WERI-Rb-1 (cell line): ENCODE measurements around the gene OTOGL.

Source experiments
- DNase-seq: peaks from one replicate; pipeline ENCODE4 v3.0.0-alpha.2; 2020
- H3K27ac ChIP-seq: fragments of 250-450 bp; sonication (Bioruptor Pico); 2 replicates; pipeline ENCODE4 v1.5.1; 2020; ENCODE audit warnings: mild to moderate bottlenecking, moderate library complexity
- H3K27me3 ChIP-seq: fragments of 250-450 bp; sonication (Bioruptor Pico); 2 replicates; pipeline ENCODE4 v1.5.1; 2021; ENCODE audit warnings: mild to moderate bottlenecking, low read depth, moderate library complexity; ENCODE audit not compliant: insufficient read depth, severe bottlenecking
- H3K36me3 ChIP-seq: fragments of 250-450 bp; sonication (Bioruptor Pico); 2 replicates; pipeline ENCODE4 v1.5.1; 2020; ENCODE audit warnings: mild to moderate bottlenecking, moderate library complexity
- H3K4me3 ChIP-seq: 2 replicates; pipeline ENCODE4 v1.5.1; 2011; ENCODE audit warnings: low read depth, mild to moderate bottlenecking, control low read depth, low read length
- H3K9me3 ChIP-seq: fragments of 250-450 bp; sonication (Bioruptor Pico); 2 replicates; pipeline ENCODE4 v1.5.1; 2021; ENCODE audit warnings: mild to moderate bottlenecking, moderate library complexity; ENCODE audit not compliant: severe bottlenecking
- TF ChIP-seq, protein P1 (sequence below): IDR thresholded peaks from 2 replicates; pipeline ENCODE4 v1.5.1; 2011; ENCODE audit warnings: low read depth, mild to moderate bottlenecking, control low read depth, inconsistent platforms, low read length

OTOGL gene

DNA sequence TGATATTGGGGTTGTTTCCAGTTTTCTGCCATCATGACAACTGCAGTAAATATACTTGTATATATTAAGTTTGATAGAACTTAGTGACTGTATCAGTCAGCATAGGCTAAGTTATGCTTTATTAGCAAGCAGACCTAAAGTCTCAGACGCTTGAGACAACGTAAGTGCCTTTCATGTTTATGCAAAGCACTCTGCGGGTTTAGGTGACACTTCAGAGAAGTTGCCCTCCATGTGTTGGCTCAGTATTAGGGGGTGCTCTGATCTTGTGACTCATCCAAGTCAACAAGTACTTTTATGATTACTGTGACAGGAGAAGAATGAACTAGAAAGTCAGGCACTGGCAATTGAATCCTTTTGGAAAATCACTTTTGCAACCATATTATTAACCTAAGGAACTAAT, 13.3 kb upstream of the OTOGL start:
- no peak overlapping the region for H3K4me3 ChIP-seq
- DNase-seq, result no peak
- H3K9me3 ChIP-seq, result no peaks in the 10 kb centered on the region
- no peaks in the 10 kb centered on the region for H3K27me3 ChIP-seq
- H3K36me3 ChIP-seq, result no peaks in the 10 kb centered on the region
- TF ChIP-seq, protein P1, sequence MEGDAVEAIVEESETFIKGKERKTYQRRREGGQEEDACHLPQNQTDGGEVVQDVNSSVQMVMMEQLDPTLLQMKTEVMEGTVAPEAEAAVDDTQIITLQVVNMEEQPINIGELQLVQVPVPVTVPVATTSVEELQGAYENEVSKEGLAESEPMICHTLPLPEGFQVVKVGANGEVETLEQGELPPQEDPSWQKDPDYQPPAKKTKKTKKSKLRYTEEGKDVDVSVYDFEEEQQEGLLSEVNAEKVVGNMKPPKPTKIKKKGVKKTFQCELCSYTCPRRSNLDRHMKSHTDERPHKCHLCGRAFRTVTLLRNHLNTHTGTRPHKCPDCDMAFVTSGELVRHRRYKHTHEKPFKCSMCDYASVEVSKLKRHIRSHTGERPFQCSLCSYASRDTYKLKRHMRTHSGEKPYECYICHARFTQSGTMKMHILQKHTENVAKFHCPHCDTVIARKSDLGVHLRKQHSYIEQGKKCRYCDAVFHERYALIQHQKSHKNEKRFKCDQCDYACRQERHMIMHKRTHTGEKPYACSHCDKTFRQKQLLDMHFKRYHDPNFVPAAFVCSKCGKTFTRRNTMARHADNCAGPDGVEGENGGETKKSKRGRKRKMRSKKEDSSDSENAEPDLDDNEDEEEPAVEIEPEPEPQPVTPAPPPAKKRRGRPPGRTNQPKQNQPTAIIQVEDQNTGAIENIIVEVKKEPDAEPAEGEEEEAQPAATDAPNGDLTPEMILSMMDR, result no peak
- H3K27ac ChIP-seq, result no peak overlapping the region

DNA sequence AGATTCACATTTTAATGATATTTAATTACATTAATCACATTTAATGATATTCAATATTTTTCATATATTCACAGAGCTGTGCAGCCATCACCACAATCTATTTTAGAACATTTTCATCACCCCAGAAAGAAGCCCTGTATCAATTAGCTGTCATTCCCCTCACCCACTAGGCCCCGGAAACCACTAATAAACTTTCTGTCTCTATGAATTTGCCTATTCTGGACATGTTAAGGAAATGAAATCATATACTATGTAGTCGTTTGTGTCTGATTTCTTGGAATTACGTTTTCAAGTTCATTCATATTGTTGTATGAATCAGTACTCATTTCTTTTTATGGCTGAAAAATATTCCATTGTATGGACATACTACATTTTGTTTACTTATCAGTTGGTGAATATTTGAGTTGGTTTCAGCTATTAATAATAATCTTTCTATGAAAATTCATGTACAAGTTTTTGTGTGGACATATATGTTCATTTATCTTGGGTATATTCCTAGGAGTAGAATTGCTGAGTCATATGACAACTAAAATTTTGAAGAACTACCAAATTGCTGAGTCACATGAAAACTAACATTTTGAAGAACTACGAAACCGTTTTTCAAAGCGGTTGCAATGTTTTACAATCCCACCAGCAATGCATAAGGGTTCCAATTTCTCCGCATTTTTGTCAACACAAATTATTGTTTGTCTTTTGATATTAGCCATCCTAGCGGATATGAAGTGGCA, 11.7 kb upstream of the OTOGL start:
- Histone ChIP-seq H3K36me3 (no peaks in the 10 kb centered on the region), H3K4me3 (no peak overlapping the region), H3K9me3 (no peaks in the 10 kb centered on the region), H3K27ac (no peak overlapping the region), H3K27me3 (no peaks in the 10 kb centered on the region)
- DNase-seq, result no peak
- TF ChIP-seq, protein P1, result no peak

DNA sequence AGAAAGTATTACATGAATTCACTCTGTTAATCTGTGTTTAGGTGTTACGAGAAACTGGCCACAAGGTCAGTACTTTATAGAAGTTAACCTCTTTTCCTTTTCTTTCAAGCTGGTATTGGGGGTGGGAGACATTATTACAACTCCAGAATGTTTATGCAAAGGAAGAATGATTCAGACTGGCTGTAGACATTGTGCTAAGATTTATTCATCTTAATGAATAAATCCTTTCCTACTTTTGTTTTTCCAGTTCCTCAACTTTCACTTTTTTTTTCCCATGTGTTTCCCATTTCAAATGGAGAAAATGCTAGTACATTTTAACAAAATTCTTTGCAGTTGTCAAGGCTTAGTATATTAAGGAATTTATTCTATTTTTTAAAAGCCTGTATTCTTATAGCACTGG, 1.3 kb downstream of the OTOGL start:
- Histone ChIP-seq H3K27me3 (no peaks in the 10 kb centered on the region), H3K4me3 (no peak overlapping the region), H3K27ac (no peak overlapping the region), H3K36me3 (no peaks in the 10 kb centered on the region), H3K9me3 (no peaks in the 10 kb centered on the region)
- DNase-seq, result no peak
- TF ChIP-seq, protein P1, result no peak

DNA sequence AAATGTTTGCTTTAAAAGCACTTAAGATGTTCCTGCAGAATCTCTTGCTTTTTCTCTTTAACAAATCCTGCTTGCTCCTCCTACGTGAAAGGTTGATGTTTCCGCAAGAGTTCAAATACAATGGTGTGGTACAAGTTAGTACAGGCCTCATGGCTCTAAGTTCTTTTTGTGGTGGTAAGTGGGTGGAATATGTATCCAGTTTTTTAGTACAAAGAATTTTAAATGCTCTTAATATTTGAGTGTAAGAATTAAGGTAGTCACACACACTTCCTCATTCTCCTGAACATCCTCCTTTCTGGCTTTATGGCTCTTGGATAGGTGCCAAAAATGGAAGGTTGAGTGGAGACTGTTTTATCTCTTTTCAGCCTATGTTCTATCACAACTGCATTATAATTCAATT, 1.8 kb downstream of the OTOGL start:
- Histone ChIP-seq H3K27ac (no peak overlapping the region), H3K4me3 (no peak overlapping the region), H3K27me3 (no peaks in the 10 kb centered on the region), H3K9me3 (no peaks in the 10 kb centered on the region), H3K36me3 (no peaks in the 10 kb centered on the region)
- TF ChIP-seq, protein P1, result no peak
- no peak for DNase-seq

DNA sequence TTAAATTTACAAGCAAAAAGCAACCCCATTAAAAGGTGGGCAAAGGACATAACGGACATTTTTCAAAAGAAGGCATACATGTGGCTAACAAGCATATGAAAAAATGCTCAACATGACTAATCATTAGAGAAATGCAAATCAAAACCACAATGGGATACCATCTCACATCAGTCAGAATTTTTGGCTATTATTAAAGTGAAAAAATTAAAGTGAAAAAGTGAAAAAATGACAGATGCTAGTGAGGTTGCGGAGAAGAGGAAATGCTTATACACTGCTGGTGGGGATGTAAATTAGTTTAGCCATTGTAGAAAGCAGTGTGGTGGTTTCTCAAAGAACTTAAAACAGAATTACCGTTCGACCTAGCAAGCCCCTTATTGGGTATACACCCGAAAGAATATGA, 7.9 kb downstream of the OTOGL start:
- DNase-seq, result no peak
- no peak overlapping the region for H3K4me3 ChIP-seq
- no peaks in the 10 kb centered on the region for H3K36me3 ChIP-seq
- TF ChIP-seq, protein P1, result no peak
- H3K27ac ChIP-seq, result no peak overlapping the region
- no peaks in the 10 kb centered on the region for H3K27me3 ChIP-seq
- no peaks in the 10 kb centered on the region for H3K9me3 ChIP-seq

DNA sequence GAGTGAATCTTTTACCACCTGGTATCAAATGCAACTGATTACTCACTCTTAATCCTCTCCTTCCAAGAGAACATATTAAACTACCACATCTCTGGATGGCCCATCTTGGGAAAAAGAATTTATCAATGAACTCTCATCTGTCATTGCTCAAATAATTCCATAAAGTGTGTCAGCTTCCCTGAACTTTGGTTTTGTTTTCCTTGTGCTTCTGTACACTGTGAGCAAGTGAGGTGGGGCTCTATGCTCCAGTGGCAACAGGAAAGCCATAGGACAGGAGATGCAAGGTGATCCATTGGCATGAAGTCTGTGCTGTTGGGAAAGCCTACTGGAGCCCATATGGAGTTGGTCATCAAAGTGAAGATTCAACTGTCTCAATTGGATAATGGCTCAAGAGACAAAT, 17.4 kb downstream of the OTOGL start:
- Histone ChIP-seq H3K4me3 (no peak overlapping the region), H3K27me3 (no peaks in the 10 kb centered on the region), H3K27ac (no peak overlapping the region), H3K36me3 (no peaks in the 10 kb centered on the region), H3K9me3 (no peaks in the 10 kb centered on the region)
- DNase-seq, result no peak
- TF ChIP-seq, protein P1, result no peak
